Measurements from ENCODE around the gene PSMG4. TPM values are rescaled to one million over a fixed set of nuclear protein-coding genes. Genes with fewer than 3 reads are reported as not detected.

Gene PSMG4
- total RNA-seq, 1 donor from 2014 or later: 9.7 TPM

DNA sequence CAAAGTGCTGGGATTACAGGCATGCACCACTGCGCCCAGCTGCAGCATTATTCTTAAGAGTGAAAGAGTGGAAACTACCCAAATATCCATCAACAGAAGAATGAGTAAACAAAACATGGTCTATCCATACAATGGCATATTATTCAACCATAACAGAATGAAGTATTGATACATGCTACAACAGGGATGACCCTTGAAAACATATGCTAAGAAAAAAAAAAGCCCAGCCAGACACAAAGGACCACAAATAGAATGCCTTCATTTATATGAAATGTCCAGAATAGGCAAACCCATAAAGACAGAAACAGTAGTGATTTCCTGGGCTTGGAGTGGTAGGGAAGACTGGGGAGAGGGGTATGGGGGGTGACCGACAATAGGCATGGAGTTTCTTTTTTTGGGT is 38.4 kb upstream of the PSMG4 start:
- peaks cover 13% of the 10 kb centered on the region for H3K36me3 Mint-ChIP-seq (ENCODE audit: low read depth, unreplicated experiment)
- H3K9me3 Mint-ChIP-seq (ENCODE audit: unreplicated experiment): no peaks in the 10 kb centered on the region
- H3K27ac Mint-ChIP-seq (ENCODE audit: unreplicated experiment): no peak overlapping the region
- H3K27me3 Mint-ChIP-seq (ENCODE audit: unreplicated experiment): peaks cover 9% of the 10 kb centered on the region
- TF ChIP-seq, protein P1, sequence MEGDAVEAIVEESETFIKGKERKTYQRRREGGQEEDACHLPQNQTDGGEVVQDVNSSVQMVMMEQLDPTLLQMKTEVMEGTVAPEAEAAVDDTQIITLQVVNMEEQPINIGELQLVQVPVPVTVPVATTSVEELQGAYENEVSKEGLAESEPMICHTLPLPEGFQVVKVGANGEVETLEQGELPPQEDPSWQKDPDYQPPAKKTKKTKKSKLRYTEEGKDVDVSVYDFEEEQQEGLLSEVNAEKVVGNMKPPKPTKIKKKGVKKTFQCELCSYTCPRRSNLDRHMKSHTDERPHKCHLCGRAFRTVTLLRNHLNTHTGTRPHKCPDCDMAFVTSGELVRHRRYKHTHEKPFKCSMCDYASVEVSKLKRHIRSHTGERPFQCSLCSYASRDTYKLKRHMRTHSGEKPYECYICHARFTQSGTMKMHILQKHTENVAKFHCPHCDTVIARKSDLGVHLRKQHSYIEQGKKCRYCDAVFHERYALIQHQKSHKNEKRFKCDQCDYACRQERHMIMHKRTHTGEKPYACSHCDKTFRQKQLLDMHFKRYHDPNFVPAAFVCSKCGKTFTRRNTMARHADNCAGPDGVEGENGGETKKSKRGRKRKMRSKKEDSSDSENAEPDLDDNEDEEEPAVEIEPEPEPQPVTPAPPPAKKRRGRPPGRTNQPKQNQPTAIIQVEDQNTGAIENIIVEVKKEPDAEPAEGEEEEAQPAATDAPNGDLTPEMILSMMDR (IDR thresholded peaks at IDR 0.05; ENCODE audit: unreplicated experiment): no peak
- H3K4me1 Mint-ChIP-seq (ENCODE audit: unreplicated experiment): peaks cover 9% of the 10 kb centered on the region
- no peak for DNase-seq (ENCODE audit: low spot score)
- H3K4me3 Mint-ChIP-seq (ENCODE audit: unreplicated experiment): no peak overlapping the region

DNA sequence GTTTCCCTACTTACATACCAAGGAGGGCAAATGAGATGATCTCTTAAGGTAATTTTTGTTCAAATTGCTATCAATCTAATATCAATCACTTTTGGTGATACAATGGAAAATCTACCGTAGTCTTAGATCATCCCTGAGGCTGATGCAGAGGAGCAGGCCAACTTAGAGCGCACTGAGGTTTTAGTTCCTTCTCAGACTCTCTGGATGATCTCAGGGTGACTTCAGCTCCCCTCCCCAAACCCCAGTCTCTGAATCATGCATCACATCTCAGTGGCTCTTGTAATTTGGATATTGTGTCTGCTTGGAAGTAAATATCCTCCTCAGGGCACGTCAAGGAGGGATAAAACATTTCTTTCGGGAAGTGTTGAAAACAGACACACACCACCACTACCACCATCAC is 37.2 kb upstream of the PSMG4 start:
- no peak overlapping the region for H3K4me3 Mint-ChIP-seq (ENCODE audit: unreplicated experiment)
- TF ChIP-seq, protein P1 (IDR thresholded peaks at IDR 0.05; ENCODE audit: unreplicated experiment): no peak
- peaks cover 11% of the 10 kb centered on the region for H3K27me3 Mint-ChIP-seq (ENCODE audit: unreplicated experiment)
- H3K9me3 Mint-ChIP-seq (ENCODE audit: unreplicated experiment): no peaks in the 10 kb centered on the region
- no peak overlapping the region for H3K27ac Mint-ChIP-seq (ENCODE audit: unreplicated experiment)
- H3K36me3 Mint-ChIP-seq (ENCODE audit: low read depth, unreplicated experiment): peaks cover 13% of the 10 kb centered on the region
- peaks cover 7% of the 10 kb centered on the region for H3K4me1 Mint-ChIP-seq (ENCODE audit: unreplicated experiment)
- no peak for DNase-seq (ENCODE audit: low spot score)

DNA sequence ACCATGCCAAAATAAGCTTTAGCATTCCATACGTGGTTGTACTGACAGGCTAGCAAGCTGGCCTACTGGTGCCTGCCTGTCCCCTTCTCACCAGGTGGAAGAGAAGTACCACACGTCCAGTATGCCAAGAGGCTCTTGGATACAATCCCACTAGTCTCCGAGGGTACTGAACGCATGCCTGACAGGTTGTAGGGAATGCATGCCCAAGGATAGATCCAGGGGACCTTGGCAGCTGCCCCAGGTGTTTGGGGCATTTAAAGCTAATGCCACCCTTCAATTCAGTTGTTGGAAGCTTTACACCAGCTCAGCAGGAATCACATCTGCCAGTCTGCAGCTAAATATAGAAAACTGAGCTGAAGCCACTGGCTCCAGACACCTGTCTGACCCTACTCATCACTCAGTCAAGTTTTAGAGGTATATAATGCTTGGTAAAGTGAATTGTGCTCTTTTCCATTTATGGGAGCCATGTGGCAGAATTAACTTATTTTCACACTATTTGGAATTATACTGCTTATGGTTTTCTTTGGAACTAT is 36.2 kb upstream of the PSMG4 start:
- H3K4me1 Mint-ChIP-seq (ENCODE audit: unreplicated experiment): peaks cover 7% of the 10 kb centered on the region
- no peak overlapping the region for H3K27ac Mint-ChIP-seq (ENCODE audit: unreplicated experiment)
- peaks cover 13% of the 10 kb centered on the region for H3K36me3 Mint-ChIP-seq (ENCODE audit: low read depth, unreplicated experiment)
- TF ChIP-seq, protein P1 (IDR thresholded peaks at IDR 0.05; ENCODE audit: unreplicated experiment): no peak
- DNase-seq (ENCODE audit: low spot score): no peak
- no peaks in the 10 kb centered on the region for H3K9me3 Mint-ChIP-seq (ENCODE audit: unreplicated experiment)
- H3K27me3 Mint-ChIP-seq (ENCODE audit: unreplicated experiment): peaks cover 11% of the 10 kb centered on the region
- H3K4me3 Mint-ChIP-seq (ENCODE audit: unreplicated experiment): no peak overlapping the region

DNA sequence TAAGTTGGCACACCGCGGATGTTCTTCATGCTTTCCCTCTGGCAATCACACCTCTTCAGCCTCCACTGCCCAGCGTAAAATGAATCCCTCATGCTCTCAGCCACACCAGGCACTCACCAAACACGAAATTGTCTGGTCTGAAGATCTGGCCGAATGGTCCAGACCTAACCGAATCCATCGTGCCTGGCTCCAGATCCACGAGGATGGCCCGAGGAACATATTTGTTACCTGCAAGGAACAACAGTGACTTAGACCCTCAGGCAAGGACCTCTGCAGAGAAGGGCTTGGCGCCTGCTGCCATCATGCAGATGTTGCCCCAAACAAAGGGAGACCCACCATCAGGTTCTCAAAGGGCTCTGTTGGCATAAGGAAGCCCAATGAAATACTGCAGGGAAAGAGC is 32.7 kb upstream of the PSMG4 start:
- Mint-ChIP-seq H3K27me3 (ENCODE audit: unreplicated experiment) (peaks cover 28% of the 10 kb centered on the region), H3K27ac (ENCODE audit: unreplicated experiment) (no peak overlapping the region), H3K9me3 (ENCODE audit: unreplicated experiment) (no peaks in the 10 kb centered on the region), H3K4me3 (ENCODE audit: unreplicated experiment) (peak overlapping the region; percentile 91), H3K36me3 (ENCODE audit: low read depth, unreplicated experiment) (peaks cover 13% of the 10 kb centered on the region), H3K4me1 (ENCODE audit: unreplicated experiment) (peaks cover 22% of the 10 kb centered on the region)
- TF ChIP-seq, protein P1 (IDR thresholded peaks at IDR 0.05; ENCODE audit: unreplicated experiment): no peak
- DNase-seq (ENCODE audit: low spot score): no peak

DNA sequence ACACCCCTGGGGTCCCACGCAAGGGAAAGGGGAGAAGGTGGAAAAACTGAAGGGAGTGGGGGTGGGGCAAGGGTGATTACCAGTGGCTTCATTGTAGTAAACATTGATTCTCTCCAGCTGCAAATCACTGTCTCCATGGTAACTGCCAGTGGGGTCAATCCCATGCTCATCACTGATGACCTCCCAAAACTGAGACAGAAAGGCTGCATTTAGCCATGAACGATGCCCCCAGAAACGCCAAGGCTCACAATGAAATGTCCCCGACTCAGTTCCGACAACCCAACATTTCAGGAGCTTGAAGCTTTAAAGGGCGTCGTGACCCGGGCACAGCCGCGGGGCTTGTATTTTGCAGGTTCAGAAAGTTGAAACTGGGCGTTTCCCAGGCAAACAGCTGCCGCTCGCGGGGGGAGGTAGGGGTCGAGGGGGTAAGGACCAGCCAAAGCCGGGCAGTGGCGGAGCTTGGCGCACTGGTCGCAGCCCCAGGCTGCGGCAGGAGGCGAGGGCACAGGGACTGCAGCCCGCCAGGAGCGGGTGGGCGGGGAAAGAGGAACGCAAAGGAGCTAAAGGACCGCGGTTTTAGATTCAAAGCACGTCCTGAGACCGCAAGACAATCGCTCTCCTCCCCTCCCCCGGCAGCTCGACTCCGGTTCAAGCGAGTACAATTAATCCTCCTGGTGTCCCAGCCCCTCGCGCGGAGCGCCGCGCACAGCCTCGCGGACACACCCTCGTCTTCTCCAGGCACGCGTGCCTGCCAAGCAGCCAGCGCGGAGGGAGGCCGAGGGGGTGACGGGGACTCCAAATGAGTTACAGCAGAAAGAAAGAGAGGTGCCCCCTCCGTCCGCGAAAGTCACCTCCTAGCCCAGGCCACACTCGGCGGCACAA is 32.0 kb upstream of the PSMG4 start:
- Mint-ChIP-seq H3K4me1 (ENCODE audit: unreplicated experiment) (peaks cover 26% of the 10 kb centered on the region), H3K9me3 (ENCODE audit: unreplicated experiment) (no peaks in the 10 kb centered on the region), H3K27me3 (ENCODE audit: unreplicated experiment) (peaks cover 28% of the 10 kb centered on the region), H3K36me3 (ENCODE audit: low read depth, unreplicated experiment) (peaks cover 13% of the 10 kb centered on the region), H3K4me3 (ENCODE audit: unreplicated experiment) (peak overlapping the region; percentile 91), H3K27ac (ENCODE audit: unreplicated experiment) (peak overlapping the region; percentile 61)
- TF ChIP-seq, protein P1 (IDR thresholded peaks at IDR 0.05; ENCODE audit: unreplicated experiment): no peak
- peak; percentile 51 for DNase-seq (ENCODE audit: low spot score)

Measured in endothelial cell (in vitro differentiated cells).